Measurements from ENCODE around the gene MRGPRX4.

GRCh38 chr11:18135308-18135707 lies 37.3 kb upstream of the MRGPRX4 start:
- no peak for TF ChIP-seq JUNB (IDR thresholded peaks at IDR 0.05; ENCODE audit: unreplicated experiment)
- TF ChIP-seq CTCF (conservative IDR thresholded peaks at IDR 0.05; ENCODE audit: low read depth in 2 of 2): no peak
- no peak for TF ChIP-seq EZH2 (IDR thresholded peaks at IDR 0.05; ENCODE audit: low read depth, unreplicated experiment)
- TF ChIP-seq CREB1 (CRISPR knock-in tag; IDR thresholded peaks at IDR 0.05; ENCODE audit: low read depth): no peak
- TF ChIP-seq POLR2AphosphoS5 (IDR thresholded peaks at IDR 0.05; ENCODE audit: low read depth): no peak
- TF ChIP-seq REST (IDR thresholded peaks at IDR 0.05; ENCODE audit: unreplicated experiment): no peak
- no peak for TF ChIP-seq ETS1 (IDR thresholded peaks at IDR 0.05)
- TF ChIP-seq ZNF114 (CRISPR knock-in tag; IDR thresholded peaks at IDR 0.05): no peak
- no peak for TF ChIP-seq EZH2phosphoT487 (IDR thresholded peaks at IDR 0.05; ENCODE audit: unreplicated experiment)
- TF ChIP-seq NANOG (IDR thresholded peaks at IDR 0.05; ENCODE audit: borderline replicate concordance): no peak
- TF ChIP-seq ZNF331 (CRISPR knock-in tag; IDR thresholded peaks at IDR 0.05; ENCODE audit: low read depth): no peak
- no peak for TF ChIP-seq STAT1 (IDR thresholded peaks at IDR 0.05; ENCODE audit: unreplicated experiment)
- TF ChIP-seq ZNF462 (CRISPR knock-in tag; IDR thresholded peaks at IDR 0.05): peak; percentile 97
